IgD-negative memory B cell (primary cell): ENCODE data around the gene RNF26. TPM values are rescaled to one million over a fixed set of nuclear protein-coding genes. Genes with fewer than 3 reads are reported as not detected.
"Not testable (repeated sequence)": the region's sequence is repeated elsewhere in the genome, so short reads cannot be mapped to it uniquely, and the experiment has no call there.

Experiments used
- H3K27ac Mint-ChIP-seq, 3 donors: one replicate each; pipeline ENCODE4 v1.8.0; 2020 to 2022; ENCODE audit warnings: mild to moderate bottlenecking in 3 of 3, mixed read lengths in 3 of 3, moderate library complexity in 1 of 3
- H3K27me3 Mint-ChIP-seq: one replicate; pipeline ENCODE4 v1.8.0; 2021; ENCODE audit warnings: mixed read lengths
- H3K36me3 Mint-ChIP-seq: one replicate; pipeline ENCODE4 v1.8.0; 2020; ENCODE audit warnings: mild to moderate bottlenecking, mixed read lengths
- H3K4me1 Mint-ChIP-seq, 3 donors: one replicate each; pipeline ENCODE4 v1.8.0; 2020 to 2022; ENCODE audit warnings: mixed read lengths in 3 of 3, mild to moderate bottlenecking in 1 of 3
- H3K4me3 Mint-ChIP-seq, 4 donors: one replicate each; pipeline ENCODE4 v1.8.0; 2020 to 2022; ENCODE audit warnings: mild to moderate bottlenecking in 4 of 4, mixed read lengths in 4 of 4, moderate library complexity in 3 of 4
- H3K9me3 Mint-ChIP-seq, 3 donors: one replicate each; pipeline ENCODE4 v1.8.0; 2020 to 2021; ENCODE audit warnings: mixed read lengths in 3 of 3, mild to moderate bottlenecking in 1 of 3
- polyA plus RNA-seq: library from polyadenylated mRNA; unstranded; fragments of 300-500 nt; fragmentation: Illumina TruSeq; gene quantifications from one replicate; pipeline ENCODE4 v1.2.3, GENCODE V29; 2021

The RNF26 gene
- polyA plus RNA-seq, 1 donor from 2014 or later, result 41.1 TPM

DNA sequence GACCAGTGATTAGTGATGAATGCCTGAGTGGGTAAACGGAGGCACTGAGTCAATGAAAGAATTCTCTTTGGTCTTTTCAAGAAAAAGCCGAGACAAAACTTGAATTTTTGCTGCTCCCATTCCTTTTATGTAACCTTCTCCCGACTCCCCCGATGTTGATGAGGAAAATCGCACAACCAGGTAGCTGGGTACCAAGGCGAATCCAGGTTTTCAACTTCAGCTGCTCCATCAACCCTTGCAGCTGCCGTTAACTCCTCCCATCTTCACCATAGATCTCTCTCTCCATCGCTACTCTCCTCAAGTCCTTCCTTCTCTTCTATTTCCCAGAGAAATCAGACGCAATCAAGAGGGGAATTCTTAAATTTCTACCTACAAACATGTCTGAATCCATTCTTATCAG is 47.8 kb downstream of the RNF26 start:
- no peaks in the 10 kb centered on the region for H3K36me3 Mint-ChIP-seq
- H3K9me3 Mint-ChIP-seq, result no peaks in the 10 kb centered on the region
- H3K4me3 Mint-ChIP-seq, result no peak overlapping the region
- peaks cover 4 to 5% (median 5%) of the 10 kb centered on the region in 3 donors for H3K4me1 Mint-ChIP-seq
- no peak overlapping the region for H3K27ac Mint-ChIP-seq
- H3K27me3 Mint-ChIP-seq, result peaks cover 5% of the 10 kb centered on the region

- not testable (repeated sequence) for H3K9me3 Mint-ChIP-seq, H3K4me3 Mint-ChIP-seq, H3K4me1 Mint-ChIP-seq
These were observed 48.2 kb downstream of the RNF26 start for GRCh38 chr11:119382513-119382912.

DNA sequence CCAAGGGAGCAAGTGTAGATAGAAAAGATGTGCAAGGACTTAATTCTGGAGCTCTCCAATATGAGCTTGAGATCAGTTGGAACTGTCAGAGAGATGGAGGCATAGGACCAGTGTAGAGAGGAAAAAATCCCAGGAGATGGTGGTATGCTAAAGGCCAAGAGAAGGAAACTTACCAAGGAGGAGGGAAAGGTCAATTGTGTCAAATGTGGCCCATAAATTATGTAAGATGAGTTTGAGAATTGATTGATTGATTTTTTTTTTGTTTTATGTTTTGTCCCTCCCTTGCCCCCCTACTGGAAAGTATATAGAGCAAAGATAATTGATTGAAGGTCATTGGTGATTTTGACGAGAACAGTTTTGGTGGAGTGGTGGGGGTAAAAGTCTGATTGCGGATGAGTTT is 50.0 kb downstream of the RNF26 start:
- H3K27me3 Mint-ChIP-seq, result peaks cover 11% of the 10 kb centered on the region
- H3K36me3 Mint-ChIP-seq, result no peaks in the 10 kb centered on the region

More at GRCh38 chr11:119382513-119382912, 48.2 kb downstream of the RNF26 start:
- H3K27ac Mint-ChIP-seq, H3K27me3 Mint-ChIP-seq, H3K36me3 Mint-ChIP-seq: not testable (repeated sequence)

More for the DNA sequence above, 50.0 kb downstream of the RNF26 start:
- H3K27ac Mint-ChIP-seq, result no peak overlapping the region
- H3K4me3 Mint-ChIP-seq, result no peak overlapping the region
- peaks cover 4 to 5% (median 5%) of the 10 kb centered on the region in 3 donors for H3K4me1 Mint-ChIP-seq
- H3K9me3 Mint-ChIP-seq, result no peaks in the 10 kb centered on the region

Other genes with a start within 250 kb of the RNF26 start
- gene HMBS, start 249.6 kb upstream of the RNF26 start, polyA plus RNA-seq, result 24.8 TPM
- gene DPAGT1, start 232.7 kb upstream of the RNF26 start, polyA plus RNA-seq, result 34.7 TPM
- gene C2CD2L, start 227.2 kb upstream of the RNF26 start, polyA plus RNA-seq, result 5.6 TPM
- 12.9 TPM for gene HINFP, start 212.9 kb upstream of the RNF26 start, polyA plus RNA-seq
- not detected for gene ABCG4, start 185.5 kb upstream of the RNF26 start, polyA plus RNA-seq
- 5.6 TPM for gene NLRX1, start 165.8 kb upstream of the RNF26 start, polyA plus RNA-seq
- gene NHERF4, start 149.1 kb upstream of the RNF26 start, polyA plus RNA-seq, result not detected
- gene CBL, start 128.2 kb upstream of the RNF26 start, polyA plus RNA-seq, result 10.0 TPM
- gene MCAM, start 17.4 kb upstream of the RNF26 start, polyA plus RNA-seq, result 1.3 TPM
- gene C1QTNF5, start 6.4 kb downstream of the RNF26 start, polyA plus RNA-seq, result not detected
- gene MFRP, start 12.2 kb downstream of the RNF26 start, polyA plus RNA-seq, result not detected
- gene USP2, start 47.2 kb downstream of the RNF26 start, polyA plus RNA-seq, result not detected
- gene THY1, start 88.6 kb downstream of the RNF26 start, polyA plus RNA-seq, result not detected